ENCODE results near the gene CSF2RB.

CSF2RB gene

DNA sequence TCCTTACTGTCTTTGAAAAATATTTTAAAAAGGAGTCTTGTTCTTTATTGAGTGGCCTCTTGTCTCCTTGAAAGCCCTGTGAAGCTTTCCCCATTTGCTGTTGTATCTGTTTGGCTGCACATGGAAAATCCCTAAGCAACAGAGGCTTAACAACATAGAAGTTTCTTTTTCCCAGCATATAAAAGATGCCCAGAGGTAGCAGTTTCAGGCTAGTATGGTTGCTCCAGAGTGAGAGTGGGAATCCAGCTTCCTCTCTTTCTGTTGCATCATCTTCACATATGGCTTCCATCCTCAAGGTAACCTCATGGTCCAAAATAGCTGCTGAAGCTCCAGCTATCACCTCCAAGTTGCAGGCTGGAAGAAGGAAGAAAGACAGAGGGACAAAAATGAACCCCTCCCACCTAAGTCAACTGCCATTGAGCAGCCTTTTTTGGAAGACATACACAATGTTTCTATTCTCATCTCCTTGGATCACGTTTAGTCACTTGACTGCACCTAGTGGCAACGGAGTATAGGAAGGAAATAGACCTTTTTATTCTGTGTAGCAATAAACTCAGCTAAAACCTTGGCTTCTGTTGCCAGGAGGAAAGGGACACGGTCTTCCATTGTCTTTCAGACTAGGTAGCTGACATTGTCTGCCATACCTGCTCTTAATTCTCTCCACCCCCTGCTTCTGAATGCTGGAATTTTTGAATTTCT, 5.3 kb downstream of the CSF2RB start:
- in situ Hi-C loops (cut with HindIII; ENCODE audit: low sequenced_read_pairs) = no loop called here

DNA sequence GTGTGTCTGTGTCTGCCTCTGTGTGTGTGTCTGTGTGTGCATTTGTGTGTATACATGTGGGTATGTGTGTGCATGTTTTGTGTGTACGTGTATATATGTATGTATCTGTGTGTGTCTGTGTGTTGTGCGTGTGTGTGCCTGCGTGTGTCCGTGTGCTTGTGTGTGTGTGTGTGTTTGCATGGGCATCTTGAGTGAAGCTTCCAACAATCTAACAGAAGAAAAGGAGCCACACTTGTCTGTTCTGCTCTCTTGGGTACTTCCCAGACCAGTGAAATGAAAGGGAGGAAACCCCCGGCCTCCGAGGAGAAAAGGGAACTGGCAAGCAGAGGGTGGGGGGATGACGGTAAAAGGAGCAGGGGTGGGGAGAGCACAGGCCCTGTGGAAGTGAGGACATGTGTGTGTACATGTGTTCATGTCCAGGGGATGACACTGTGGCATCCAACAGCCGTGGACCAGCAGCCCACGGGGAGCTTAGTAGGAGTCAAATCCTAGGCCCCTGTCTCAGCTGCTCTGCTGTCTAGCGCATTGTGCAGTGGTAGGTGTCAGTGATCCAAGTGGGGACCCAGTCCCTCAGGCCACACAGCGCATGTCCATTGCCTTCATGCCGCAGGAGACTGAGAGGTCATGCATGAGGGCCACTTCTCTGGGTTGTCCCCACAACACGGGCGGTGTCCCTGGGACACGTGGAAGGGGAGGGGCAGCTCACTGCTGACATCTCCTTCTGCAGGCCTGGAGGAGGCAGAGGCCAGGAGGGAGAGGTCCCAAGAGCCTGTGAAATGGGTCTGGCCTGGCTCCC, 8.1 kb downstream of the CSF2RB start:
- in situ Hi-C loops (cut with HindIII; ENCODE audit: low sequenced_read_pairs) = loop anchor here (5.0 kb wide), 1 partner anchor 46 kb away; no protein-coding TSS in a partner anchor

DNA sequence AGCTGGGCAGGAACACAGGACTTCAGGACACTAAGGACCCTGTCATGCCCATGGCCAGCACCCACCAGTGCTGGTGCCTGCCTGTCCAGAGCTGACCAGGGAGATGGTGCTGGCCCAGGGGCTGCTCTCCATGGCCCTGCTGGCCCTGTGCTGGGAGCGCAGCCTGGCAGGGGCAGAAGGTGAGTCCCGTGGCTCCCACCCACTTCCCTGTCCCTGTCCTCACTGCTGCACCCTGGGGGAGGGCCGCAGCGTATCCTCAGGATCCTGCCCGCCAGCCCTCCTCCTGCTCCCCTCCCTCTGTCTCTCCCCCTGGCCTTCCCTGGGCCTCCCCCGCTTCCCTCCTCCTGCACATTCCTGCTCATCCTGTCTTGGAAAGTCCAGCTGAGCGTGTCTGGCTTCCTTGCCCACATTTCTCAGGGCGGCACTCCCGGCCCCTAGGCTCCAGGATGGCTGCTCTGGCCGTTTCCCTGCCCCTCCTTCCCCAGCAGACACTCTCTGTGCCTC, 8.7 kb downstream of the CSF2RB start:
- in situ Hi-C loops (cut with HindIII; ENCODE audit: low sequenced_read_pairs) = loop anchor here (5.0 kb wide), 1 partner anchor 45 kb away; no protein-coding TSS in a partner anchor

DNA sequence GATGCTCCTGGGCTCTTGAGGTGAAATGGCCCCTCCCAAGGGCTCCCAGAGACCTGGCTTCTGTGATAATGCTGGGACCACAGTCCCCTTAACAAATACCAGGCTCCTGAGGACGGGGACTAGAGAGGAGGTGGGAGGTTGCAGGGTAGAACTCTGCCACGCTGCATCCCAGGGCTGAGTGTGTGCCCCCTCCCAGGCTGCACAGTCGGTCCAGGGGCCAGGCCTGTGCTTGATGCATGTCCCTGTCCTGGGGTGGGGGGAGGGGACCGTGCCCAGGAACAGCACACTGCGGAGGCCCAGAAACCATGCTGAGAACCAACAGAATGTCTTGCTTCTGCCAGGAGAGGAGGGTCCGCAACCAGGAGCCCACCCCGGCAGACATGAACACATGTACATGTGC, 9.3 kb downstream of the CSF2RB start:
- in situ Hi-C loops (cut with HindIII; ENCODE audit: low sequenced_read_pairs) = loop anchor here (5.0 kb wide), 1 partner anchor 45 kb away; no protein-coding TSS in a partner anchor

DNA sequence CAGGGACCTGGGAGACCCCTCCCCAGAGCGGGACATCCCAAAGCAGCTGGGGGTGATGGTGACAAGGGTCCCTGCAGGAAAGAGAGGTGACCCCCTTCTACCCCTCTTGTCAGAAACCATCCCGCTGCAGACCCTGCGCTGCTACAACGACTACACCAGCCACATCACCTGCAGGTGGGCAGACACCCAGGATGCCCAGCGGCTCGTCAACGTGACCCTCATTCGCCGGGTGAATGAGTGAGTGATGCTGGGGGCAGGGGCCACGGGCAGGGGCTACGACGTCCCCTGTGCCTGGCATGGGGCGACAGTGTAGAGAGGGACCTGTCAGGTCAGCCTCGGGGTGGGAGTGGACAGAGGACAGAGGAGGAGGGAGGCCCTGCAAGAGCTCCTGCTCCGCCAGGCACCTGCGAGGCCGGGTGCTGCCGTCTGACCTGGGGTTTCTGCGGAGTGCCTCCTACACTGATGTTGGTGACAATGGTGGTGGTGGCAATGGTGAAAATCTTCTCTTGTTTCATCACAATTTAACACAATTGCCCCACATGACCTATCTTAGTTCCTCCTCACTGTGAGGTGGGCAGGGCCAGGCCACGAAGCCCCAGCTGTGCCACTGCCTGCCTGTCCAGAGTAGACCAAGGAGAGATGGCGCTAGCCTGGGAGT, 9.8 kb downstream of the CSF2RB start:
- in situ Hi-C loops (cut with HindIII; ENCODE audit: low sequenced_read_pairs) = loop anchor here (5.0 kb wide), 1 partner anchor 44 kb away; no protein-coding TSS in a partner anchor

DNA sequence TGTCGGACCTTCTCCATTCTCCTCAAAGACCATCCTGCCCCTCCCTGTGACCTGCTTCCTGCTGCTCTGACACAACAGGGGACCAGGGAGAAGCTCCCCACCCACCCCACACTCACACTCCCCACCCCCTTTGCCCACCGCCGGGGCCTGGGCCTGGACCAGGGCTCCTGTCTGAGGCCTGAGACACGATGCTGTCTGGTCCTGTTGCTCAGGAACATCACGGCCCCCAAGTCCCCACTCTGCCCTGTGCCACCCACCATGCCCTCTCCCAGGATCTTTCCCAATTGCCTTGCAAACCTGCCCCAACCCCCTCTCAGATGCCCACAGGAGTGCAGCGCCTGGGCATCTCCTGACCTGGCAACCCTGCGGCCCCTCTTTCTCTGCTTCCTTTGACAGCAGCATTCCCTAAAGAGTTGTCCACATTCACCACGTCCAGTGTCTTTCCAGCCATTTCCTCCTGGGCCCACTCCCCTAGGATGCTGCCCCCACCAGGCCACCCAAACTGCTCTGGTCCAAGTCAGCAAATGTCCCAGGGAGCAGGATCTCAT, 10.8 kb downstream of the CSF2RB start:
- in situ Hi-C loops (cut with HindIII; ENCODE audit: low sequenced_read_pairs) = loop anchor here (5.0 kb wide), 1 partner anchor 43 kb away; no protein-coding TSS in a partner anchor

DNA sequence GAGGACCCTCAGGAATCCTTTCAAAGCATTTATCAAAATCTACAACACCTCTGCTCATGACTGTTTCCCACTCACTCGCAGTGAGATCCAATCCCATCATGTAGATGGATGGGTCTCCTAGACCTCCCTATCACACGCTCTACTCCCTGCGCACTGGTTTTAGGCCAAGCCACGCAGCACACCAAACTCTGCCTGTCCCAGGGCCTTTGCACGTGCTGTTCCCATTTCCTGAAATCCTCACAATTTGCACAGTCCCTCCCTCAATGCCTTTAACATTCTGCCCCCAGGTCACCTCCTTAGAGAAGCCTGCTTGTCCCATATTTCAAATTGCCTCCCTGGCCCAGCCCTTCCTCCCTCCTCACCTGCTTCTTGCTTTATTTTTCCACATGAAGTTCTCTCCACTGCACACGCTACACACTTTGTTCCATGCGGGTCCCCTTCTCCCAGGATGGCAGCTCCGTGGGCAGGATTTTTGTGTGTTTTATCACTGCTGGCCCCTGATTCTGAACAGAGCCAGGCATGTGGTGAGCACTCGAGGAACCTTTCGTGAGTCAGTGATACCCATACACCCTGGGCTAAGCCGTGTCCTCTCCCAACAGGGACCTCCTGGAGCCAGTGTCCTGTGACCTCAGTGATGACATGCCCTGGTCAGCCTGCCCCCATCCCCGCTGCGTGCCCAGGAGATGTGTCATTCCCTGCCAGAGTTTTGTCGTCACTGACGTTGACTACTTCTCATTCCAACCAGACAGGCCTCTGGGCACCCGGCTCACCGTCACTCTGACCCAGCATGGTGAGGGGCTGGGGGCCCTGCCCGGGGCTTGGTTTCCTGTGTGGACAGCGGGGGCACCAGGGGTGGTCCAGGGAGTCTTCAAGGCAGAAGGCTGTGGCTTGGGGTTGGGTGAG, 12.2 kb downstream of the CSF2RB start:
- in situ Hi-C loops (cut with HindIII; ENCODE audit: low sequenced_read_pairs) = no loop called here

DNA sequence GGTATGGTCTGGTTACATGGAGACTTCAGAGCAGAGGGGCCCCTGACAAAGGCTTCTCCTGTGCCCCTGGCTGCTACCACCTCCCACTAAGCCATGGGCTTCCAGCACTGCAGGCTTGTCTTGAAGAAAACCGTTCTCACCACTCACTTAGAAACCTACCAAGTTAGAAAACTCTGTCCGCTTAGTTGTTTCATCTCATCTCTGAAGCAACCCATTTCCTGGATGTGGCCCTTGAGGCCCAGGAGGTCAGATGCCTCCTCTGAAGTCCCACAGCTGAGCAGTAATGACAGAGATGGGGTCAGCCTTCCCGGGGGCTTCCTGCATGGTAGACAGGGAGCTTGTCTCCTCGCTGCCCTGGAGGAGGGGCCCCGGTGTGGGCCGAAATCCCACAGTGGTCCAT, 12.9 kb downstream of the CSF2RB start:
- in situ Hi-C loops (cut with HindIII; ENCODE audit: low sequenced_read_pairs) = no loop called here

DNA sequence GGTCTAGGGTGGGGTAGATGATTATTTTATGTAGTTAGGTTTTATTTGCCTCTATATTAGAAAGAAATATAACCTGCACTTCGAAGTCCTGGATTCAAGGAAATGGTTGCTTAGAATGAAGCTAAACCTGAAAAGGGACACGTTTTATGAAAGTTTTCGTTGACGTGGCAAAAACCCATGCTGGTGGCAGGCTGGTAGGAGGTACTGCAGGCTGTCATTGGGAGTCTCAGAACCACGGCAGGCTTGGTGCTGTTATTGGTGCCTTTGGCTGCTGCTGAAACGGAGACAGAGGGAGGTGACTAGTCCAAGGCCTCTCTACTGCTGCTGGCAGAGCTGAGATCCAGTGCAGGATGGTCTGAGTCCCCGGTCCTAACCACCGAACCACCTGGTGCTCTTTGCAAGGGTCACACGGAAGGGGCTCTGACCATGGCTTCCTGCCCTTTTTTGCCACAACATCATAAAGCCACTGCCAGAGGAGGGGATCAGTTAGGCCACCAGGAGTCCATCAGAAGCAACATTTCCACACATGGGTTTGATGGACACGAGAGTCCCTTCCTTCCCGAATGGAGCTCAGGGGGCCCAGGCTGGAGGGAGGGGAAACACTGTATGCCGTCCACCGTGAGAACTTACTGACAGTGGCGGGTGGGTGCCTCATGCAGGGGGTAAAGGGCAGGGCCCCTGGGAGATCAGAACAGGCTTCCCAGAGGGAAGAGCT, 13.4 kb downstream of the CSF2RB start:
- in situ Hi-C loops (cut with HindIII; ENCODE audit: low sequenced_read_pairs) = no loop called here

DNA sequence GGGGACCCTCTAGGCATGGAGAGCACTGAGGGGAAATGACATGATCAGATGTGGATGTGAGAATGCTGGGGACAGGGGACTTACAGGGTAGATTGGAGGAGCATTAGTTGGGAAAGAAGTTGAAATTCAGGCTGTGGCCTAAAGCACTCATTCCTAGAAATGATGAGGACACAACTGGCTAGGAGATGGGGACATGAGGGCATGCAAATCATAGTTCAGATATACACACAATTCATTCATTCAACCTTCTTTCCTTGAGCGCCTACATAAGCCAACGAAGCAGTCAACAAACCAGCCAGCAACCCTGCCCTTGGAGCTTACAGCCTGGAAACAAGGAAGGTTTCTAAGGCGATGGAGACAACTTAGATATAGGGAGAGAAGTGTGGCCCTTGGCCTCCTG, 14.2 kb downstream of the CSF2RB start:
- in situ Hi-C loops (cut with HindIII; ENCODE audit: low sequenced_read_pairs) = no loop called here

DNA sequence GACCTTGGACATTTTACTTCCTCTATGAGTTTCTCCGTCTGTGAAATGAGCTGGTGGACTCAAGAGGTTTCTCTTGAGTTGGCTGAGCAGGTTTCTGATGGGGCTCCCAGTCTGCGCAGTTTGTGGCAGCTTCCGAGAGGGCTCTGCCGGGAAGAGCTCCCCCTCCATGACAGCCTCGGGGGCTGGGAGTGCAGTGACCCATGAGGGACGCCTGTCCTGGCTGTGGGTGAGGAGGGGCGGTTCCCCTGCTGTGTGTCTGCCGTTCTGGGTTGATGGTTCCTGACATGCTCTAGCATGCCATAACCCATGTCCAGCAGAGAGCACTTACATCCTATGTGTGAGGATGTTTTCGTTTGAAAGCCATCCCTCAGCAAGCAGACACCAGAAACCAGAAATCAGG, 14.8 kb downstream of the CSF2RB start:
- in situ Hi-C loops (cut with HindIII; ENCODE audit: low sequenced_read_pairs) = no loop called here

DNA sequence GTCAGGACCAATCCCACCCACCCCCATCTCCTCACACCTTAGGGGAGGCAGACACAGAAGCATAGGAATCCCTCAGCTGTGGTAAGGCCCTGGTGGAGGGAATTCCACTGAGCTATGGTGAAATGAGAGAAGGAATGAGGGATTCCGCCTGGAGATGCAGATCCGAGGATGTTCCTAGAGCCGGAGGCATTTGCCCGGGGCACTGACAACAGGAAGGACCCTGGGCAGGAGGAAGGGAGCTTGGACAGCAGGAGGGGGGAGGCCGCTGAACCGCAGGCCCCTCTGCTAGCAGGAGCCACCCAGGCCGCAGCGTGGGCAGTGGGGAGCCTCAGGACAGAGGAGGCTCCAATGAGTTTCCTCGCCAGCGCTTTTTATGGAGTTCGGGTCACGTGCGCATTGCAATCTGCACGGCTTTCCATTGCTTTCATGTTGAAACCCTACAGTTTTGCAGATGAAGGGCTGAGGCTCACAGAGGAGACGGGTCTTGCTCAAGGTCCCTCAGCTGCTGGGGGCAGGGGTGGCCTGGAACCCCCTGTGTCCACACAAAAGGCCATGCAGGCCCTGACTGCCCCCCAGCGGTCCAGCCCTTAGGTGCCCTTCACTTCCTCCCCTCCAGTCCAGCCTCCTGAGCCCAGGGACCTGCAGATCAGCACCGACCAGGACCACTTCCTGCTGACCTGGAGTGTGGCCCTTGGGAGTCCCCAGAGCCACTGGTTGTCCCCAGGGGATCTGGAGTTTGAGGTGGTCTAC, 15.5 kb downstream of the CSF2RB start:
- in situ Hi-C loops (cut with HindIII; ENCODE audit: low sequenced_read_pairs) = no loop called here

DNA sequence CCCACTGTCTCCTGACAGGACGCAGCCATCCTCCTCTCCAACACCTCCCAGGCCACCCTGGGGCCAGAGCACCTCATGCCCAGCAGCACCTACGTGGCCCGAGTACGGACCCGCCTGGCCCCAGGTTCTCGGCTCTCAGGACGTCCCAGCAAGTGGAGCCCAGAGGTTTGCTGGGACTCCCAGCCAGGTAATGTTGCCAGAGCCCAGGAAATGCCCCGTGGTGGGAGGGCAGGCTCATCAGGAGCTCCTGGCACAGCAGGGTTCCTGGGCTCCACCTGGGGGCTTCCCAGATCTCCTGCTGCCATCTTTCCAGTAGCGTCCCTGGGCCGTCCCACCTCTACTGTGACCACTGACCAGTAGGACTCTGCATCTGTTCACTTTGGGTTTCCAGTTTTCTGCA, 16.2 kb downstream of the CSF2RB start:
- in situ Hi-C loops (cut with HindIII; ENCODE audit: low sequenced_read_pairs) = no loop called here

DNA sequence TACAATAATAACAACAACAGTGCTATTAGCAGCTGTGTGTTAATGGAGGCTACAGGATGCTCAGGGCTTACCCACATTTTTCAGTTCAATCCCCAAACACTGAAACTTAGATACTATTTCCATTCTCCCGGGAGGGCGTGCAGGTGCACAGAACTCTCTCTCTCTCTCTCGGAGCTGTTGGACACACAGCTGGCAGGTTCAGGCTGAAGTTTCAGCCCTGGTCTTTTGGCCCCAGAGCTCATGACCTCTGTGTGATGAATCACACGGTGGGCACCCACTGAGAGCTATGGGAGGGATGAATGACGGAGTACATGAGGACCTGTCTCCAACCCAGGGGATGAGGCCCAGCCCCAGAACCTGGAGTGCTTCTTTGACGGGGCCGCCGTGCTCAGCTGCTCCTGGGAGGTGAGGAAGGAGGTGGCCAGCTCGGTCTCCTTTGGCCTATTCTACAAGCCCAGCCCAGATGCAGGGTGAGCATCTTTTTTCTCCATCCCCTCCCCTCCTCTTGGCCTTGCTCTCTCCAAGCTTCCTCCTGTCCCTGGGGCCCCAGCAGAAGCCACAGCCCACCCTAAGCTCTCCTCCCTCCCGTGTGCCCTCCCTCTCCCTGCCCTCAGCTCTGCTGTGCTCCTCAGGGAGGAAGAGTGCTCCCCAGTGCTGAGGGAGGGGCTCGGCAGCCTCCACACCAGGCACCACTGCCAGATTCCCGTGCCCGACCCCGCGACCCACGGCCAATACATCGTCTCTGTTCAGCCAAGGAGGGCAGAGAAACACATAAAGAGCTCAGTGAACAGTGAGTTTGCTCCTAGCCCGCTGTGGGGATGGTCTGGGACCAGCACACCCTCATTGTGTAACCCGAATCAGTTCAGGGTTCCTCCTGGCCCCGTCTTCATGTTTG, 16.9 kb downstream of the CSF2RB start:
- in situ Hi-C loops (cut with HindIII; ENCODE audit: low sequenced_read_pairs) = no loop called here

DNA sequence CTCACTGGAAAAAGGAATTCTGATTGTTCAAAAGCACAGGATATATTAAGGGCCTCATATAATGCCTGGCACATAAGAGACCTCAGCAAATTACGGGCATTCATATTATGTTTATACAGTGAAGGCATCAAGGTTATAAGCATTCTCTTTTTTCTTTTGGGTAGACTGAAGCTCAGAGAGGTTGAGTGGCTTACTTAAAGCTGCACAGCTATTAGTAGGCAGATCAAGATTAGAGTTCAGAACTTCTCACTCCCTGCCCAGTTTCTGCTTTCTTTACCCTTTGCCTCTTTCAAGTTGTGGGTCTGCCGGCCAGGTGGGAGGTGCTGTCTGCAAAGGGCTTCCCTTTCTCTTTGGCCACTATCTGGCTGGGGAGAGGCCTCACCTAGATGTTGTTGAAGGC, 18.0 kb downstream of the CSF2RB start:
- in situ Hi-C loops (cut with HindIII; ENCODE audit: low sequenced_read_pairs) = no loop called here

DNA sequence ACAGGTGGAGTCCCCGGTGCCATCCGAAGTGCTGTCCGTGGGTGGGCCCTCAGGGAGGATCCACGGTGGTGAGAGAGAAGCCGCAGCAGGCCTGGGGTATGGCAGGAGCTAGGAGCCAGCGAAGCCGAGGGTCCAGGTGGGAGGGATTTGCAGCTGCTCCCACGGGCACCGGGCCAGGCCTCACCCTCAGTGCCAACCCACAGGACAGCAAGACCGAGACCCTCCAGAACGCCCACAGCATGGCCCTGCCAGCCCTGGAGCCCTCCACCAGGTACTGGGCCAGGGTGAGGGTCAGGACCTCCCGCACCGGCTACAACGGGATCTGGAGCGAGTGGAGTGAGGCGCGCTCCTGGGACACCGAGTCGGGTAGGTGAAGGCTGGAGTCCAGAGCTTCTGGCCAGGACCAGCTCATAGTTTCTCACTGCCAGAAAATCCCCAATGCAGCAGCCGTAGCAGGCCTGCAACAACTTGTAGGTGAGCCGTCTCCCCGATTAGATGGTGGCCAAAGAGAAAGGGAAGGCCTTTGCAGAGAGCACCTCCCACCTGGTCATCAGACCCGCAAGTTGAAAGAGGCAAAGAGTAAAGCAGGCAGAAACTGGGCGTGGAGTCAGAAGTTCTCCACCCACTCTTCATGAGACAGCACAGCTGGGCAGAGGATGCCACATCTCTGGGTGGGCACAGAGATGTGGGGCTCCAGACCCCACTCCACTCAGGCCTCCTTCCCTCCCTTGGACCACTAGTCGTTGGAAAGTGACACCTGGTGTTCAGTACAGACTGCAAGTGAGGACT, 20.4 kb downstream of the CSF2RB start:
- in situ Hi-C loops (cut with HindIII; ENCODE audit: low sequenced_read_pairs) = no loop called here
